HG03139 (cell line): ENCODE results near the gene RNPS1.
"Not testable (repeated sequence)": the region's sequence is repeated elsewhere in the genome, so short reads cannot be mapped to it uniquely, and the experiment has no call there.

Experiments used
- ATAC-seq: cut with Tn5 transposase; IDR thresholded peaks from one replicate; pipeline ENCODE4 v1.9.1; 2021; ENCODE audit not compliant: unreplicated experiment

RNPS1 gene

GRCh38 chr16:2258530-2258929, 9.4 kb downstream of the RNPS1 start:
- not testable (repeated sequence) for ATAC-seq

GRCh38 chr16:2257726-2258125, 10.2 kb downstream of the RNPS1 start:
- ATAC-seq, result no peak

- ATAC-seq, result no peak
Observed at GRCh38 chr16:2256531-2257140, 11.3 kb downstream of the RNPS1 start.

- no peak for ATAC-seq
Observed at GRCh38 chr16:2253293-2253692, 14.6 kb downstream of the RNPS1 start.

- no peak for ATAC-seq
Observed at GRCh38 chr16:2252806-2253148, 15.1 kb downstream of the RNPS1 start.

- peak; percentile 81 for ATAC-seq
Observed at GRCh38 chr16:2251296-2252111, 16.4 kb downstream of the RNPS1 start, which contains the start of gene ECI1. ECI1 (minus strand) TSS chr16:2251587; CDS start chr16:2251566, 21 bp downstream.

- no peak for ATAC-seq
Observed at GRCh38 chr16:2250652-2251295, 17.2 kb downstream of the RNPS1 start.

GRCh38 chr16:2246301-2246885, 21.5 kb downstream of the RNPS1 start:
- ATAC-seq, result no peak

- ATAC-seq, result no peak
Observed at GRCh38 chr16:2244926-2245795, 22.8 kb downstream of the RNPS1 start.

- no peak for ATAC-seq
Observed at GRCh38 chr16:2244301-2244700, 23.6 kb downstream of the RNPS1 start.

GRCh38 chr16:2243781-2244180, 24.1 kb downstream of the RNPS1 start:
- ATAC-seq, result no peak

GRCh38 chr16:2243031-2243528, 24.8 kb downstream of the RNPS1 start:
- no peak for ATAC-seq

- no peak for ATAC-seq
Observed at GRCh38 chr16:2242598-2242997, 25.3 kb downstream of the RNPS1 start.

- ATAC-seq, result not testable (repeated sequence)
Observed at GRCh38 chr16:2240331-2240730, 27.6 kb downstream of the RNPS1 start.

- no peak for ATAC-seq
Observed at GRCh38 chr16:2238838-2239675, 28.9 kb downstream of the RNPS1 start.

- no peak for ATAC-seq
Observed at GRCh38 chr16:2238150-2238837, 29.6 kb downstream of the RNPS1 start.

GRCh38 chr16:2237493-2238149, 30.3 kb downstream of the RNPS1 start:
- ATAC-seq, result no peak

GRCh38 chr16:2237102-2237482, 30.8 kb downstream of the RNPS1 start:
- ATAC-seq, result no peak
